ENCODE data around the gene DIP2A.
A peak's percentile ranks its signal among the peaks of the same experiment; 100 is the strongest.
"Not testable (repeated sequence)": the region's sequence is repeated elsewhere in the genome, so short reads cannot be mapped to it uniquely, and the experiment has no call there.

DIP2A gene

GRCh38 chr21:46454142-46454541 is 4.5 kb upstream of the DIP2A start:
- DNase-seq, result no peak

GRCh38 chr21:46454634-46455390 is 3.9 kb upstream of the DIP2A start:
- DNase-seq, result no peak

GRCh38 chr21:46455575-46456385 is 2.9 kb upstream of the DIP2A start:
- peak; percentile 48 for DNase-seq

GRCh38 chr21:46456750-46457149 is 1.9 kb upstream of the DIP2A start:
- no peak for DNase-seq

GRCh38 chr21:46457801-46458314 is 833 bp upstream of the DIP2A start:
- peak; percentile 55 for DNase-seq

GRCh38 chr21:46459024-46459355 is 299 bp downstream of the DIP2A start:
- no peak for DNase-seq

GRCh38 chr21:46459356-46460112 is 843 bp downstream of the DIP2A start:
- DNase-seq, result peak; percentile 49

GRCh38 chr21:46461909-46462308 is 3.2 kb downstream of the DIP2A start:
- no peak for DNase-seq

- DNase-seq, result not testable (repeated sequence)
Measured at GRCh38 chr21:46465153-46465552, 6.5 kb downstream of the DIP2A start.

- DNase-seq, result peak; percentile 36
Measured at GRCh38 chr21:46465651-46466050, 7.0 kb downstream of the DIP2A start.

- no peak for DNase-seq
Measured at GRCh38 chr21:46468108-46468774, 9.6 kb downstream of the DIP2A start.

GRCh38 chr21:46469275-46469674 is 10.6 kb downstream of the DIP2A start:
- DNase-seq, result no peak

GRCh38 chr21:46471514-46471913 is 12.8 kb downstream of the DIP2A start:
- no peak for DNase-seq

- DNase-seq, result peak; percentile 73
Measured at GRCh38 chr21:46472246-46472645, 13.6 kb downstream of the DIP2A start.

- peak; percentile 82 for DNase-seq
Measured at GRCh38 chr21:46474382-46474781, 15.7 kb downstream of the DIP2A start.

GRCh38 chr21:46475296-46475695 is 16.6 kb downstream of the DIP2A start:
- no peak for DNase-seq

- DNase-seq, result no peak
Measured at GRCh38 chr21:46477765-46478164, 19.1 kb downstream of the DIP2A start.

GRCh38 chr21:46478910-46479309 is 20.2 kb downstream of the DIP2A start:
- DNase-seq, result no peak

GRCh38 chr21:46480466-46480865 is 21.8 kb downstream of the DIP2A start:
- no peak for DNase-seq

GRCh38 chr21:46482225-46482845 is 23.6 kb downstream of the DIP2A start:
- no peak for DNase-seq

GRCh38 chr21:46482846-46483231 is 24.1 kb downstream of the DIP2A start:
- no peak for DNase-seq

Data from inflammatory macrophage treated with lipopolysaccharide for 4 hours (primary cell).